Upper lobe of left lung (tissue), 6 donors: Measurements from ENCODE around the gene HAUS5. TPM values are rescaled to one million over a fixed set of nuclear protein-coding genes. Genes with fewer than 3 reads are reported as not detected.

ENCODE experiments used
- ATAC-seq, 2 donors: fragments of 200-7000 bp; cut with Tn5 transposase; one replicate each; pipeline ENCODE4 v1.9.1; 2022; ENCODE audit warnings: mild to moderate bottlenecking in 2 of 2, moderate library complexity in 2 of 2; ENCODE audit not compliant: low FRiP score in 2 of 2
- DNase-seq, 2 donors: peaks; one replicate each; pipeline ENCODE4 v3.0.0-alpha.2; 2019 to 2020
- H3K27ac ChIP-seq, 4 donors: fragments of 200-600 bp; sonication (generic); one replicate each; pipeline ENCODE4 v1.5.1; 2016 to 2019
- H3K27me3 ChIP-seq, 4 donors: fragments of 200-600 bp; sonication (generic); one replicate each; pipeline ENCODE4 v1.5.1; 2017 to 2019
- H3K36me3 ChIP-seq, 4 donors: fragments of 200-600 bp; sonication (generic); one replicate each; pipeline ENCODE4 v1.5.1; 2016 to 2019
- H3K4me1 ChIP-seq, 4 donors: fragments of 200-600 bp; sonication (generic); one replicate each; pipeline ENCODE4 v1.5.1; 2018 to 2019
- H3K4me3 ChIP-seq, 4 donors: fragments of 200-600 bp; sonication (generic); one replicate each; pipeline ENCODE4 v1.5.1; 2017 to 2019; ENCODE audit warnings: mild to moderate bottlenecking in 2 of 4, moderate library complexity in 1 of 4
- H3K9me3 ChIP-seq, 4 donors: fragments of 200-600 bp; sonication (generic); one replicate each; pipeline ENCODE4 v1.5.1; 2018 to 2019
- CTCF ChIP-seq, 6 experiments: fragments of 450-650 bp in 4 of 6; fragments of 200-600 bp in 2 of 6; sonication (generic) in 2 of 6; IDR thresholded peaks; one replicate each; pipeline ENCODE4 v1.5.1; 2016 to 2019; ENCODE audit warnings: antibody characterized with exemption in 6 of 6
- EP300 ChIP-seq, 4 donors: sonication (generic); formaldehyde crosslinking; IDR thresholded peaks; one replicate each; pipeline ENCODE4 v1.5.1; 2017; ENCODE audit warnings: antibody characterized with exemption in 4 of 4, control low read depth in 2 of 4
- POLR2A ChIP-seq, 4 donors: fragments of 450-650 bp; IDR thresholded peaks; one replicate each; pipeline ENCODE4 v1.5.1; 2016 to 2017; ENCODE audit warnings: antibody characterized with exemption in 4 of 4, mild to moderate bottlenecking in 2 of 4
- POLR2AphosphoS5 ChIP-seq, 2 donors: sonication (generic); formaldehyde crosslinking; IDR thresholded peaks; one replicate each; pipeline ENCODE4 v1.5.1; 2017; ENCODE audit warnings: antibody characterized with exemption in 2 of 2
- WGBS, 2 donors: methylation state at CpG; one replicate each; pipeline ENCODE4 v1.1.5; 2017 to 2018; 5-methylcytosine and 5-hydroxymethylcytosine counted together
- total RNA-seq, 6 donors: library from RNA; depleted of rRNA in 4 of 6; stranded (reverse); fragments of >200 nt in 4 of 6; gene quantifications; one replicate each; pipeline versions ENCODE4 v1.1.0 to v1.2.1, GENCODE V29; 2016 to 2021
- donor health status: DM: no; HTN: no; CAD: no; lungs with moderate emphysema.
- donor health status: DM: no; HTN: yes; CAD: no; lungs with severe emphysema.

HAUS5 gene
- total RNA-seq, 6 donors from 2014 or later = 5.6 to 32.5 (median 11.3) TPM

GRCh38 chr19:35633727-35634440, 21.3 kb downstream of the HAUS5 start:
- no peak overlapping the region for H3K4me3 ChIP-seq
- DNase-seq = peak in 1 of 2 donors; percentile 78
- H3K27ac ChIP-seq = no peak overlapping the region
- ATAC-seq = no peak
- no peak for TF ChIP-seq POLR2AphosphoS5 (IDR thresholded peaks at IDR 0.05)
- no peak for TF ChIP-seq EP300 (IDR thresholded peaks at IDR 0.05)
- no peak for TF ChIP-seq CTCF (IDR thresholded peaks at IDR 0.05)
- no peak for TF ChIP-seq POLR2A (IDR thresholded peaks at IDR 0.05)
- H3K4me1 ChIP-seq = peaks cover 9 to 16% (median 12%) of the 10 kb centered on the region in 4 donors
- no peaks in the 10 kb centered on the region for H3K27me3 ChIP-seq
- no peaks in the 10 kb centered on the region for H3K9me3 ChIP-seq
- 92 to 97% methylated on average over 15 to 29 of the region's 29 CpGs for WGBS, 2 donors
- H3K36me3 ChIP-seq = peaks cover 50 to 83% (median 77%) of the 10 kb centered on the region in 4 donors

GRCh38 chr19:35636651-35637050, 24.1 kb downstream of the HAUS5 start:
- TF ChIP-seq CTCF (IDR thresholded peaks at IDR 0.05) (no peak), POLR2AphosphoS5 (IDR thresholded peaks at IDR 0.05) (no peak), POLR2A (IDR thresholded peaks at IDR 0.05) (no peak), EP300 (IDR thresholded peaks at IDR 0.05) (no peak)
- H3K36me3 ChIP-seq = peaks cover 41 to 67% (median 65%) of the 10 kb centered on the region in 4 donors
- no peak overlapping the region for H3K4me3 ChIP-seq
- ATAC-seq = no peak
- H3K27ac ChIP-seq = no peak overlapping the region
- no peak for DNase-seq
- WGBS, 2 donors = 98 to 100% methylated on average over 3 of the region's 3 CpGs
- no peaks in the 10 kb centered on the region for H3K9me3 ChIP-seq
- no peaks in the 10 kb centered on the region for H3K27me3 ChIP-seq
- peaks cover 0 to 6% (median 4%) of the 10 kb centered on the region in 4 donors for H3K4me1 ChIP-seq

- ATAC-seq (no peak), DNase-seq (peak in 1 of 2 donors; percentile 54)
- H3K4me3 ChIP-seq = no peak overlapping the region
- no peak for TF ChIP-seq CTCF (IDR thresholded peaks at IDR 0.05)
- no peak for TF ChIP-seq POLR2AphosphoS5 (IDR thresholded peaks at IDR 0.05)
- TF ChIP-seq POLR2A (IDR thresholded peaks at IDR 0.05) = no peak
- TF ChIP-seq EP300 (IDR thresholded peaks at IDR 0.05) = no peak
- peaks cover 5 to 11% (median 9%) of the 10 kb centered on the region in 4 donors for H3K4me1 ChIP-seq
- peaks cover 38 to 62% (median 60%) of the 10 kb centered on the region in 4 donors for H3K36me3 ChIP-seq
- H3K27ac ChIP-seq = no peak overlapping the region
- WGBS, 2 donors = 95 to 96% methylated on average over 23 to 25 of the region's 25 CpGs
- no peaks in the 10 kb centered on the region for H3K9me3 ChIP-seq
- no peaks in the 10 kb centered on the region for H3K27me3 ChIP-seq
Observed at GRCh38 chr19:35637165-35637564, 24.6 kb downstream of the HAUS5 start.

- peaks cover 21 to 41% (median 39%) of the 10 kb centered on the region in 4 donors for H3K36me3 ChIP-seq
- DNase-seq (no peak), ATAC-seq (no peak)
- H3K4me1 ChIP-seq = peaks cover 13 to 22% (median 18%) of the 10 kb centered on the region in 4 donors
- H3K4me3 ChIP-seq = no peak overlapping the region
- TF ChIP-seq EP300 (IDR thresholded peaks at IDR 0.05) = no peak
- H3K27me3 ChIP-seq = no peaks in the 10 kb centered on the region
- H3K27ac ChIP-seq = no peak overlapping the region
- 64 to 74% methylated on average over 6 of the region's 6 CpGs for WGBS, 2 donors
- H3K9me3 ChIP-seq = no peaks in the 10 kb centered on the region
Observed at GRCh38 chr19:35639321-35639639, 26.7 kb downstream of the HAUS5 start.

GRCh38 chr19:35639863-35640262, 27.3 kb downstream of the HAUS5 start:
- ATAC-seq (no peak), DNase-seq (no peak)
- no peak for TF ChIP-seq EP300 (IDR thresholded peaks at IDR 0.05)
- Histone ChIP-seq H3K27ac (no peak overlapping the region), H3K27me3 (no peaks in the 10 kb centered on the region), H3K4me1 (peaks cover 16 to 28% (median 22%) of the 10 kb centered on the region in 4 donors), H3K9me3 (no peaks in the 10 kb centered on the region), H3K36me3 (peaks cover 16 to 35% (median 33%) of the 10 kb centered on the region in 4 donors), H3K4me3 (no peak overlapping the region)
- WGBS, 2 donors = 84 to 91% methylated on average over 7 to 8 of the region's 8 CpGs
